ENCODE results near the gene PPP2R5D. TPM values are rescaled to one million over a fixed set of nuclear protein-coding genes. Genes with fewer than 3 reads are reported as not detected.

The PPP2R5D gene
- total and polyA plus RNA-seq, 9 of the 15 experiments (the other 6 are each of a cell fraction or from before 2014, with no cell fraction given): 1.3 to 96.1 (median 38.4) TPM

DNA sequence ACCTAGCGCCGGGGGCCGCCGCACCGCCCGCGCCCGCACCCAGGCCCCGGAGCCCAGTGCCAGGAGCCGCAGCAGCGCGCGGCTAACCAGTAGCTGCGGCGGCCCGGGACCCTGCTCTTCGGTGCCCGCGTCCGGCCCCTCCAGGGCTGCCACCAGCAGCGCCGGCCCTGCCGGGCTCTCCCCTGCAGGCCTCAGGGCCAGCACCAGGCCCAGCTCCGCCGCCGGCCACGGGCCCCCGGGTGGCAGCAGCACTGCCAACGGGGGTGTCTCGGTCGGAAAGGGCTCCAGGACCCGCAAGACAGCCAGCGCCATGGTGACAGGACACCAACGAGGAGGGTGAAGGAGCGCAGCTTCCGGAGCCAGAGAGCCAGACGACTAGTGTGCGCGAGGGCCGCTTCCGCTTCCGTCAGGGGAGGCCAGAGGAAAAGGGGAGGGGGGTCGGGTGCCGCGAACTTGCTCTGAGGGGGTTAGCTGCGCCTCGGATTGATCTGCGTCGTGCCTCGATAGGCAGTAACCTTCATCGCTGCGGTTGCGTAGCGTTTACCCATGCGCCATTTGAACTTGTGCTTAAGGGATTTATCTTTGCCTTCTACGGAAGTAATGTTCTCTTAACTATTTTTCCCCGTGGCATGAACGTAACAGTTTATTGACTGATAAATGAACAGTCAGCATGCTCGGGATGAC, 5.4 kb upstream of the PPP2R5D start, which contains the start of gene PEX6 (continued):
- TF ChIP-seq FOXK2 (conservative IDR thresholded peaks at IDR 0.05 in 1 of 2, IDR thresholded peaks at IDR 0.05 in 1 of 2; ENCODE audit: low read depth in 2 of 2): peak; percentile 21 to 56; a peak in 2 of 4 replicates
- no peak for TF ChIP-seq PTTG1 (tag; IDR thresholded peaks at IDR 0.05; ENCODE audit: low read depth)
- peak; percentile 69; the same call in 1 of the 2 replicates for TF ChIP-seq BRD4 (IDR thresholded peaks at IDR 0.05)
- TF ChIP-seq, protein P1, sequence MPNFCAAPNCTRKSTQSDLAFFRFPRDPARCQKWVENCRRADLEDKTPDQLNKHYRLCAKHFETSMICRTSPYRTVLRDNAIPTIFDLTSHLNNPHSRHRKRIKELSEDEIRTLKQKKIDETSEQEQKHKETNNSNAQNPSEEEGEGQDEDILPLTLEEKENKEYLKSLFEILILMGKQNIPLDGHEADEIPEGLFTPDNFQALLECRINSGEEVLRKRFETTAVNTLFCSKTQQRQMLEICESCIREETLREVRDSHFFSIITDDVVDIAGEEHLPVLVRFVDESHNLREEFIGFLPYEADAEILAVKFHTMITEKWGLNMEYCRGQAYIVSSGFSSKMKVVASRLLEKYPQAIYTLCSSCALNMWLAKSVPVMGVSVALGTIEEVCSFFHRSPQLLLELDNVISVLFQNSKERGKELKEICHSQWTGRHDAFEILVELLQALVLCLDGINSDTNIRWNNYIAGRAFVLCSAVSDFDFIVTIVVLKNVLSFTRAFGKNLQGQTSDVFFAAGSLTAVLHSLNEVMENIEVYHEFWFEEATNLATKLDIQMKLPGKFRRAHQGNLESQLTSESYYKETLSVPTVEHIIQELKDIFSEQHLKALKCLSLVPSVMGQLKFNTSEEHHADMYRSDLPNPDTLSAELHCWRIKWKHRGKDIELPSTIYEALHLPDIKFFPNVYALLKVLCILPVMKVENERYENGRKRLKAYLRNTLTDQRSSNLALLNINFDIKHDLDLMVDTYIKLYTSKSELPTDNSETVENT (CRISPR knock-in tag; IDR thresholded peaks at IDR 0.05): peak; percentile 75
- peak; percentile 53 for TF ChIP-seq FUS (optimal IDR thresholded peaks at IDR 0.05; ENCODE audit: low read depth, low read length)
- TF ChIP-seq, protein P2, sequence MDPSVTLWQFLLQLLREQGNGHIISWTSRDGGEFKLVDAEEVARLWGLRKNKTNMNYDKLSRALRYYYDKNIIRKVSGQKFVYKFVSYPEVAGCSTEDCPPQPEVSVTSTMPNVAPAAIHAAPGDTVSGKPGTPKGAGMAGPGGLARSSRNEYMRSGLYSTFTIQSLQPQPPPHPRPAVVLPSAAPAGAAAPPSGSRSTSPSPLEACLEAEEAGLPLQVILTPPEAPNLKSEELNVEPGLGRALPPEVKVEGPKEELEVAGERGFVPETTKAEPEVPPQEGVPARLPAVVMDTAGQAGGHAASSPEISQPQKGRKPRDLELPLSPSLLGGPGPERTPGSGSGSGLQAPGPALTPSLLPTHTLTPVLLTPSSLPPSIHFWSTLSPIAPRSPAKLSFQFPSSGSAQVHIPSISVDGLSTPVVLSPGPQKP (CRISPR knock-in tag; IDR thresholded peaks at IDR 0.05): no peak
- peak; percentile 18; the same call in 1 of the 2 replicates for TF ChIP-seq STAT5A (IDR thresholded peaks at IDR 0.05; ENCODE audit: borderline replicate concordance, low read length)
- TF ChIP-seq CBX3 (IDR thresholded peaks at IDR 0.05; ENCODE audit: borderline replicate concordance in 1 of 2, low read length in 2 of 2): peak in 1 of 2 experiments; percentile 53; a peak in 2 of 3 replicates
- TF ChIP-seq, protein P3, sequence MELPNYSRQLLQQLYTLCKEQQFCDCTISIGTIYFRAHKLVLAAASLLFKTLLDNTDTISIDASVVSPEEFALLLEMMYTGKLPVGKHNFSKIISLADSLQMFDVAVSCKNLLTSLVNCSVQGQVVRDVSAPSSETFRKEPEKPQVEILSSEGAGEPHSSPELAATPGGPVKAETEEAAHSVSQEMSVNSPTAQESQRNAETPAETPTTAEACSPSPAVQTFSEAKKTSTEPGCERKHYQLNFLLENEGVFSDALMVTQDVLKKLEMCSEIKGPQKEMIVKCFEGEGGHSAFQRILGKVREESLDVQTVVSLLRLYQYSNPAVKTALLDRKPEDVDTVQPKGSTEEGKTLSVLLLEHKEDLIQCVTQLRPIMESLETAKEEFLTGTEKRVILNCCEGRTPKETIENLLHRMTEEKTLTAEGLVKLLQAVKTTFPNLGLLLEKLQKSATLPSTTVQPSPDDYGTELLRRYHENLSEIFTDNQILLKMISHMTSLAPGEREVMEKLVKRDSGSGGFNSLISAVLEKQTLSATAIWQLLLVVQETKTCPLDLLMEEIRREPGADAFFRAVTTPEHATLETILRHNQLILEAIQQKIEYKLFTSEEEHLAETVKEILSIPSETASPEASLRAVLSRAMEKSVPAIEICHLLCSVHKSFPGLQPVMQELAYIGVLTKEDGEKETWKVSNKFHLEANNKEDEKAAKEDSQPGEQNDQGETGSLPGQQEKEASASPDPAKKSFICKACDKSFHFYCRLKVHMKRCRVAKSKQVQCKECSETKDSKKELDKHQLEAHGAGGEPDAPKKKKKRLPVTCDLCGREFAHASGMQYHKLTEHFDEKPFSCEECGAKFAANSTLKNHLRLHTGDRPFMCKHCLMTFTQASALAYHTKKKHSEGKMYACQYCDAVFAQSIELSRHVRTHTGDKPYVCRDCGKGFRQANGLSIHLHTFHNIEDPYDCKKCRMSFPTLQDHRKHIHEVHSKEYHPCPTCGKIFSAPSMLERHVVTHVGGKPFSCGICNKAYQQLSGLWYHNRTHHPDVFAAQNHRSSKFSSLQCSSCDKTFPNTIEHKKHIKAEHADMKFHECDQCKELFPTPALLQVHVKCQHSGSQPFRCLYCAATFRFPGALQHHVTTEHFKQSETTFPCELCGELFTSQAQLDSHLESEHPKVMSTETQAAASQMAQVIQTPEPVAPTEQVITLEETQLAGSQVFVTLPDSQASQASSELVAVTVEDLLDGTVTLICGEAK (IDR thresholded peaks at IDR 0.05): peak; percentile 95
- TF ChIP-seq, protein P3 (CRISPR knock-in tag; IDR thresholded peaks at IDR 0.05): no peak
- peak; percentile 91 for TF ChIP-seq TBP (optimal IDR thresholded peaks at IDR 0.05; ENCODE audit: low read depth, low read length)
- no peak for TF ChIP-seq TSC22D4 (tag; IDR thresholded peaks at IDR 0.05)
- peak; percentile 61 for TF ChIP-seq PHF20 (IDR thresholded peaks at IDR 0.05; ENCODE audit: partially characterized antibody)
- TF ChIP-seq FIP1L1 (IDR thresholded peaks at IDR 0.05; ENCODE audit: low read depth, low read length, poor library complexity, severe bottlenecking): peak; percentile 77
- peak; percentile 50 to 92; a peak in 1 of 4 replicates for TF ChIP-seq SIN3A (IDR thresholded peaks at IDR 0.05; ENCODE audit: borderline replicate concordance in 2 of 2, control insufficient read depth in 1 of 2, low read depth in 2 of 2, low read length in 2 of 2)

Data from K562 (cell line).